ENCODE data around the gene CLK3. TPM values are rescaled to one million over a fixed set of nuclear protein-coding genes. Genes with fewer than 3 reads are reported as not detected.

Gene CLK3
- total RNA-seq, 6 experiments from 2014 or later: 27.8 to 44.1 (median 33.2) TPM

- Histone ChIP-seq H3K4me1 (peaks cover 0 to 4% (median 0%) of the 10 kb centered on the region in 4 donors), H3K9me3 (no peaks in the 10 kb centered on the region), H3K36me3 (peaks cover 7 to 94% (median 58%) of the 10 kb centered on the region in 4 donors), H3K4me3 (no peak overlapping the region), H3K27ac (no peak overlapping the region), H3K27me3 (no peaks in the 10 kb centered on the region)
- WGBS (ENCODE audit: insufficient coverage, low coverage, low lambda C conversion rate, missing lambda C conversion rate): 86% methylated on average over 3 of the region's 6 CpGs
- TF ChIP-seq, protein P1, sequence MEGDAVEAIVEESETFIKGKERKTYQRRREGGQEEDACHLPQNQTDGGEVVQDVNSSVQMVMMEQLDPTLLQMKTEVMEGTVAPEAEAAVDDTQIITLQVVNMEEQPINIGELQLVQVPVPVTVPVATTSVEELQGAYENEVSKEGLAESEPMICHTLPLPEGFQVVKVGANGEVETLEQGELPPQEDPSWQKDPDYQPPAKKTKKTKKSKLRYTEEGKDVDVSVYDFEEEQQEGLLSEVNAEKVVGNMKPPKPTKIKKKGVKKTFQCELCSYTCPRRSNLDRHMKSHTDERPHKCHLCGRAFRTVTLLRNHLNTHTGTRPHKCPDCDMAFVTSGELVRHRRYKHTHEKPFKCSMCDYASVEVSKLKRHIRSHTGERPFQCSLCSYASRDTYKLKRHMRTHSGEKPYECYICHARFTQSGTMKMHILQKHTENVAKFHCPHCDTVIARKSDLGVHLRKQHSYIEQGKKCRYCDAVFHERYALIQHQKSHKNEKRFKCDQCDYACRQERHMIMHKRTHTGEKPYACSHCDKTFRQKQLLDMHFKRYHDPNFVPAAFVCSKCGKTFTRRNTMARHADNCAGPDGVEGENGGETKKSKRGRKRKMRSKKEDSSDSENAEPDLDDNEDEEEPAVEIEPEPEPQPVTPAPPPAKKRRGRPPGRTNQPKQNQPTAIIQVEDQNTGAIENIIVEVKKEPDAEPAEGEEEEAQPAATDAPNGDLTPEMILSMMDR (IDR thresholded peaks at IDR 0.05): no peak
- no peak for TF ChIP-seq POLR2A (IDR thresholded peaks at IDR 0.05)
- no peak for DNase-seq
- intact Hi-C loops (cut with DNase I): no loop called here
- ATAC-seq: no peak
Measured at GRCh38 chr15:74625693-74626092, 10.1 kb downstream of the CLK3 start.

DNA sequence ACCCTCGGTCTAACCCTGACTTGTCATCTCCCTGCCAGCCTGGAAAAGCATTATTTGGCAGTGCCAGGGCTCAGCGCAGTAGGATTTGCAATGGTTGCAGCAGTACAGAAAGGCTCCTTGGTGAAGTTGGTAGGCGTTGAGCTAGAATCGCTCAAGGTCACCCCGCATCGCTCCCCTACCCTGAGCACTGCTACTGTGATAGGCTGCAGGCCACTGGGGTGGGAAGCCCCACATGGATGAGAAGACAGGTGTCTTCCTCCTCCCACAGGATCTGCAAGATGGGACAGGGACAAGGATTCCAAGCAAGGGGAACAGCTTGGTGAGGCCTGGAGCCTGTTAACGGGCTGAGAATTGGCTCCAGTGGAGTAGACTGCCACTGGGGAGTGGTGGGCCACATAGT, 10.7 kb downstream of the CLK3 start:
- no peak for ATAC-seq
- no peak for TF ChIP-seq POLR2A (IDR thresholded peaks at IDR 0.05)
- TF ChIP-seq, protein P1 (IDR thresholded peaks at IDR 0.05): no peak
- peaks cover 0 to 4% (median 2%) of the 10 kb centered on the region in 4 donors for H3K4me1 ChIP-seq
- H3K36me3 ChIP-seq: peaks cover 7 to 88% (median 55%) of the 10 kb centered on the region in 4 donors
- intact Hi-C loops (cut with DNase I): no loop called here
- DNase-seq: no peak
- no peak overlapping the region for H3K4me3 ChIP-seq
- no peaks in the 10 kb centered on the region for H3K27me3 ChIP-seq
- H3K27ac ChIP-seq: no peak overlapping the region
- no peaks in the 10 kb centered on the region for H3K9me3 ChIP-seq
- WGBS (ENCODE audit: insufficient coverage, low coverage, low lambda C conversion rate, missing lambda C conversion rate): 97% methylated on average over 5 of the region's 7 CpGs

- intact Hi-C loops (cut with DNase I): no loop called here
- no peak for TF ChIP-seq POLR2A (IDR thresholded peaks at IDR 0.05)
- TF ChIP-seq, protein P1 (IDR thresholded peaks at IDR 0.05): no peak
- ATAC-seq: no peak
- H3K27ac ChIP-seq: no peak overlapping the region
- H3K4me3 ChIP-seq: no peak overlapping the region
- no peaks in the 10 kb centered on the region for H3K27me3 ChIP-seq
- H3K36me3 ChIP-seq: peaks cover 7 to 81% (median 52%) of the 10 kb centered on the region in 4 donors
- whole genome bisulfite sequencing (ENCODE audit: insufficient coverage, low coverage, low lambda C conversion rate, missing lambda C conversion rate): 80% methylated on average over 6 of the region's 10 CpGs
- no peak for DNase-seq
- peaks cover 0 to 11% (median 5%) of the 10 kb centered on the region in 4 donors for H3K4me1 ChIP-seq
- no peaks in the 10 kb centered on the region for H3K9me3 ChIP-seq
Measured at GRCh38 chr15:74626752-74627692, 11.4 kb downstream of the CLK3 start.

DNA sequence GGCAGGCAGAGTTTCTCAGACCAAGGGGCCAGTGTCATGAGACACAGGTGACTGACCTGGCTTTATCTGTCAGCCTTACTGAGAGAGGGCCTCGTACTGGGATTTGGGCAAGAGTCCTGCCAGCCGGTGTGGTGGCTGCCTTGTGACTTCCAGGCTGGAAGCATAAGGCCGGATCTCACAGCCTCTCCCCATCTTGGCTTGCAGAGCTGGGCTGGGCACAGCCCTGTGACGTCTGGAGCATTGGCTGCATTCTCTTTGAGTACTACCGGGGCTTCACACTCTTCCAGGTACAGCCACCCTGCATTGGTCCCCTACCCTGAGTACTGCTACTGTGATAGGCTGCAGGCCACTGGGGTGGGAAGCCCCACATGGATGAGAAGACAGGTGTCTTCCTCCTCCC, 12.1 kb downstream of the CLK3 start:
- WGBS (ENCODE audit: insufficient coverage, low coverage, low lambda C conversion rate, missing lambda C conversion rate): no CpG with 5 or more reads among the region's 5 CpGs
- no peak for DNase-seq

More for the DNA sequence above, 12.1 kb downstream of the CLK3 start:
- H3K36me3 ChIP-seq: peaks cover 6 to 80% (median 50%) of the 10 kb centered on the region in 4 donors
- no peak for ATAC-seq
- peaks cover 0 to 11% (median 5%) of the 10 kb centered on the region in 4 donors for H3K4me1 ChIP-seq
- no peak overlapping the region for H3K27ac ChIP-seq
- no peak overlapping the region for H3K4me3 ChIP-seq
- no peaks in the 10 kb centered on the region for H3K27me3 ChIP-seq
- no peaks in the 10 kb centered on the region for H3K9me3 ChIP-seq
- TF ChIP-seq, protein P1 (IDR thresholded peaks at IDR 0.05): no peak
- TF ChIP-seq POLR2A (IDR thresholded peaks at IDR 0.05): no peak
- intact Hi-C loops (cut with DNase I): no loop called here
